ENCODE data around the gene SLC13A2. TPM values are rescaled to one million over a fixed set of nuclear protein-coding genes. Genes with fewer than 3 reads are reported as not detected.

Gene SLC13A2
- total RNA-seq, 1 experiment from 2014 or later = not detected

DNA sequence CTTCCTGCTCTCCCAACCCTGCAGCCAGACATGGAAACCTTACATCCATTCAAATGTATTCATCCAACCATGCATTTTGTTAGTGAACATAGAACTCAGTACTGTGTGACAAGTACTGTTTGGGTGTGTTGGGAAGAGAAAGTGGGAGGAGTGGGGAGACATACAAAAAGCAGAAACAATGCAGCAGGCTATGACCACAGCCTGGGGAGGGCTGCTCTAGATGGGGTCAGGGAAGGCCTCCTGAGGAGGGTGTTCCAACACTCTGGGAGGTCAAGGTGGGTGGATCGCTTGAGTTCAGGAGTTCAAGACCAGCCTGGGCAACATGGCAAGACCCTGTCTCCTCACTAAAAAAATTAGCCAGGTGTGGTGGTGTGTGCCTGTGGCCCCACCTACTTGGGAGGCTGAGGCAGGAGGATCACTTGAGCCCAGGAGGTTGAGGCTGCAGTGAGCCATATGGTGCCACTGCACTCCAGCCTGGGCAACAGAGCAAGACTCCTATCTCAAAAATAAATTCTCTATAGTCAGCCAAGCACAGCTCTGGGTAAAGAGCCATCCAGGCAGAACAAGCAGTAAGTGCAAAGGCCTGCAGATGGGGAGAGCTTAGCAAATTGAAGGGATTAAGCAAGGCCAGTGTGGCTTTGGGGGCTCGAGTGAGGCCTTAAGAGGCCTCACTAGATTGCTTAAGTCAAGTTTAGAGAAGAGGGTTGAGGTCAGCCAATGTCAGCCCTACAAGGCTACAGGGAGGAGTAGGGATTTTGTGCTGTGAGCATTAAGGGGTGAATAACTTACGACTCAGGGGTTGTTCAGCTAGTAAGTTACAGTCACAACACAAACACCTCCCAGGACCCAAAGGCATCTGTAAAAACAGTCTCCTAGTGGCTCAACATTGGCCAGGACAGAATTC is 5.5 kb downstream of the SLC13A2 start:
- H3K4me3 ChIP-seq (ENCODE audit: insufficient read depth, low read depth, low read length) = no peak overlapping the region
- H3K27me3 ChIP-seq (ENCODE audit: control insufficient read depth, insufficient read depth, low read length) = no peaks in the 10 kb centered on the region
- DNase-seq = no peak

DNA sequence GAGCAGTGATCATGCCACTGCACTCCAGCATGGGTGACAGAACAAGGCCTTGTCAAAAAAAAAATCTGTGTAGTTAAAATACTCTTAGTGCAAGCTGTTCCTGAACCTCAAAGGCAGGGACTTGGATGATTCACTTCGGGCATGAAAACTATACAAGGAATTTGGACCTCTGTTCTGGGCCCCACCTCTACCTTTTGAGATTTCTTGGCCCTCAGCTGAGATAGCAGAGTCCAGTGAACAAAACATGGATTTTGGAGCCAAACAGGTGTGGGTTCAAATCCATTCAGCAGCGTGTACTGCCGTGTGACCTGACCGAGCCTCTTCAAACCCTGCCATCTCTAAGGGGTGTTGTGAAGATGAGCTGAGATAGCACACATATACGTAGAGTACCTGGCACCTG is 6.8 kb downstream of the SLC13A2 start:
- DNase-seq = no peak
- Histone ChIP-seq H3K27me3 (ENCODE audit: control insufficient read depth, insufficient read depth, low read length) (no peaks in the 10 kb centered on the region), H3K36me3 (replicated peaks; ENCODE audit: control insufficient read depth, insufficient read depth, low read length) (no peaks in the 10 kb centered on the region), H3K4me3 (ENCODE audit: insufficient read depth, low read depth, low read length) (no peak overlapping the region)

More for the DNA sequence above, 5.5 kb downstream of the SLC13A2 start:
- no peaks in the 10 kb centered on the region for H3K36me3 ChIP-seq (replicated peaks; ENCODE audit: control insufficient read depth, insufficient read depth, low read length)

DNA sequence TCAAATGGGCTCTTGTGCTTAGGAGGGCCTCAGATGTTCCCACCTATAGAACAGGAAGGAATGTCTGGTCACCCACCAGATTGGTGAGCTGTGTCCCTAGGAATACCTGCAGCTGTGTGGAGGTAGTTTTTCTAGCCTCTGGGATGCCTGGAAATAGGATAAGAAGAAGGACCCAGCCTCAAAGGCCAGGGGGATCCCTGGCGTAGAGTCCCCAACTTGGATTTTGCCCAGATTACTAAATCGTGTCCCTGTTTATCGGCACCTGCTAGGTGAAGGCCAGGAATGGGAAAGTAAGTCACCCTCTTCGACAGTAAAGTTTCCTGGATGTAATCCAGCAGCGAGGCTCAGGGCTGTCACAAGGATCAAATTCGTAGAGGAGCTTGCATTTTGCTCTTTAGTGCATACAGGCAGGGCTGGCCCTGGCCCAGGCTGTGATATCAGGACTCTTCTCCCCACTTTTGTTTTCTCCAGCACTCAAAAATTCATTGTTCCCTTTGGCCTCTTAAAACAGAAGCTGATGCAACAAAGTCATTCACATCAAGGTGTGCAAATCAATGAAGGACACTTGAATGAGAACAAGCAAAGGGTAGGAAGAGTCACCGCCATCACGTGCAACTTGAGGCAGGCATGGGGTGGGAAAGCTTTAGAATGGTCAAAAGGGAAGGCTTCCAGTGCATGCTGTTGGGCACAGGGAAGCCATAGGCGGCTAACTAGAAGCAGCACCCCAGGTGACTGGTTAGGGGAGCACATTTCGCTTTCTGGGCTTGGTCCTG is 7.5 kb downstream of the SLC13A2 start:
- H3K4me3 ChIP-seq (ENCODE audit: insufficient read depth, low read depth, low read length) = no peak overlapping the region
- peak; percentile 61 for DNase-seq
- H3K27me3 ChIP-seq (ENCODE audit: control insufficient read depth, insufficient read depth, low read length) = no peaks in the 10 kb centered on the region
- H3K36me3 ChIP-seq (replicated peaks; ENCODE audit: control insufficient read depth, insufficient read depth, low read length) = no peaks in the 10 kb centered on the region

DNA sequence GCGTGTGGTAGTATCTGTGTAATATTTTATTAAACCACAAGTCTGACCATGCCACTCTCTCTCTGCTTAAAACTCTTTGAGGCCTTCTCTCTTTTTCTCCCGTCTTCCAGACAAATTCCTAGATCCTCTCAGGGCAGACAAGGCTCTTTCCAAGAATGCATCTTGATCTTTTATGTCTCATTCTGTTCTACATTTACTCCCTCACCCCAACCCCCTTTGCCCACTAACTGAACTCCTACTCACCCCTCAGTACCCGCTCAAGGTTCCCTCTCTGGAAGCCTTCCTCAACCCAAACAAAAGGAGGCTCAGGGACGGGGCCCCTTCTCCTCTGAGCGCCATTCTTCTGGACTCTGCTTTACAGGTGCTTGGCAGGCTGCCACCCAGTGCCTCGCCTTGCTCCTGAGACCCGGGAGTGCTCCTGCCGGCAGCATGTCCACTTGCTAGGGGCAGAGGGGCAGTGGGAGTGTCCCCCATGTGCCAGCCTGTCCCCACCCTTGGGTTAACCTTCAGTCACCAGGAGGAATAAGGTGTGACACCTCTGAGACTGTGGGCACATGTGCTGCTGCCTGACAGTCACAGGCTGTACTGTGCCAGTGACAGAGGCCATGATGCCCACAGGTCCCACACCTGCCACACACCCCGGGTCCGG is 9.2 kb downstream of the SLC13A2 start:
- no peak for DNase-seq
- H3K4me3 ChIP-seq (ENCODE audit: insufficient read depth, low read depth, low read length) = no peak overlapping the region
- no peaks in the 10 kb centered on the region for H3K36me3 ChIP-seq (replicated peaks; ENCODE audit: control insufficient read depth, insufficient read depth, low read length)
- H3K27me3 ChIP-seq (ENCODE audit: control insufficient read depth, insufficient read depth, low read length) = no peaks in the 10 kb centered on the region

DNA sequence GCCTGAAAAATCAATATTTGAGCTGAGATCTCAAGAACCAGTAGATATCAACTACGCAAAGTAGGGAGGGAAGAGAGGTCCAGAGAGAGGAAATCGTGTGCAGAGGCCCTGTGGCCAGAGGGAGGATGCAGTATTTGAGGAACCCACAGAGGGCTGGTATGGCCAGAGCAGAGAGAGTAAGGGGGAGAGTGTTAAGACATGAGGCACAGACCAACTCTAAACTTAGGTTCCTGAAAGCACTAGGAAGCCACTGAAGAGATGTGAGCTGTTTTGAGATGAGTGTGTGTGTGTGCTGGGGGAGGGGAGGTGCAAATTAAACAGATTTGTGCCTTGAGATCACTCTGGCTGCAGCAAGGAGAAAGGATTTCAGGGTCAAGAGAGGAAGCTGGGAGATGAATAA is 10.9 kb downstream of the SLC13A2 start:
- H3K27me3 ChIP-seq (ENCODE audit: control insufficient read depth, insufficient read depth, low read length) = no peaks in the 10 kb centered on the region
- H3K36me3 ChIP-seq (replicated peaks; ENCODE audit: control insufficient read depth, insufficient read depth, low read length) = no peaks in the 10 kb centered on the region
- DNase-seq = no peak
- H3K4me3 ChIP-seq (ENCODE audit: insufficient read depth, low read depth, low read length) = no peak overlapping the region

DNA sequence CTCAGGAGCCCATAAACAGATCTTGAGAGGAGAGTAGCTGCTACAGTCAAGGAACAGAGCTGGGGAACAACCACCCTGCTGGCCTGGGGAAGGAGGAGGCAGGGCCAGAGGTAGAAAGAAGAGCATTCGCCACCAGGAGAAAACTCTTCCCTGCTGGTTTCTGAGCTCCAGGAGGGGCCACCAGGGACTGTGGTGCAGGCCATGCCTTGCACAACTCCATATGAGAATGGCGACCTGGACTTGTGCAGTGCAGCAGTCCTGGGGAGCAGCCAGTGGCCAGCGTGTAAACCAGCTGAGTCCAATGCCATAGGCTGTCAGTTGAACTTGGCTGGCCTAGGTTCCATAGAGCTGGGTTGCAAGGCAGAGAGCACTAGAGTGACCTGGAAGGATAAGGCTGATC is 11.6 kb downstream of the SLC13A2 start:
- Histone ChIP-seq H3K4me3 (ENCODE audit: insufficient read depth, low read depth, low read length) (no peak overlapping the region), H3K36me3 (replicated peaks; ENCODE audit: control insufficient read depth, insufficient read depth, low read length) (no peaks in the 10 kb centered on the region), H3K27me3 (ENCODE audit: control insufficient read depth, insufficient read depth, low read length) (no peaks in the 10 kb centered on the region)
- no peak for DNase-seq

DNA sequence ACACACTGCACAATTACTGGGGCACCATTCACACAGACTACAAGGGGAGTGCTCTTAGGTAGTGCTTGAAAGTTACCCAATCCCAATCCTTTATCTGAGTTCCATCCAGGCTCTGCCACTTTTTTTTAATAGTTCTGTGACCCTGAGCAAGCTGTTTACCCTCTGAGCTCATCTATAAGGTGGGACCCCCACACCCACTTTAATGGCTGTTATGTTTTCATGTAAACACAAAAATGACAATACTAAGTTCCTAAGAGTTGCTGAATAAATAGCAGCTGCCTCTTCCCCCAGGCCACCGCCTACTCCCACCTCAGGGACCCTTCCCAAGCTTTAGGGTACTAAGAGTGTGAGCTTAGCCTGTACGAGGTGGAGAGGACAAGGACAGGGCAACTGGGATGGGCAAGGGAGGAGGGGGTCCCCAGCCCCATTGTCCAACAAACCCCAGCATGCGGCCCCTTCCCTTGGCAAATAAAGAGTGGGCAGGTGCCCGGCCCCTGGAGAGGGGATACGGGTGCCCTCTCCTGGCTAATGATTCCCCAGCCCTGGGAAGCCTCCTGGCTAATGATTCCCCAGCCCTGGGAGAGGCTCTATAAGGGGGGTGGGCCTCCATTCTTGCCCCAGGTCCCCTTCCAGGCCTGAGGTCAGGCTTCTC is 14.6 kb downstream of the SLC13A2 start:
- Histone ChIP-seq H3K4me3 (ENCODE audit: insufficient read depth, low read depth, low read length) (no peak overlapping the region), H3K36me3 (replicated peaks; ENCODE audit: control insufficient read depth, insufficient read depth, low read length) (no peaks in the 10 kb centered on the region), H3K27me3 (ENCODE audit: control insufficient read depth, insufficient read depth, low read length) (no peaks in the 10 kb centered on the region)
- peak; percentile 47 for DNase-seq

DNA sequence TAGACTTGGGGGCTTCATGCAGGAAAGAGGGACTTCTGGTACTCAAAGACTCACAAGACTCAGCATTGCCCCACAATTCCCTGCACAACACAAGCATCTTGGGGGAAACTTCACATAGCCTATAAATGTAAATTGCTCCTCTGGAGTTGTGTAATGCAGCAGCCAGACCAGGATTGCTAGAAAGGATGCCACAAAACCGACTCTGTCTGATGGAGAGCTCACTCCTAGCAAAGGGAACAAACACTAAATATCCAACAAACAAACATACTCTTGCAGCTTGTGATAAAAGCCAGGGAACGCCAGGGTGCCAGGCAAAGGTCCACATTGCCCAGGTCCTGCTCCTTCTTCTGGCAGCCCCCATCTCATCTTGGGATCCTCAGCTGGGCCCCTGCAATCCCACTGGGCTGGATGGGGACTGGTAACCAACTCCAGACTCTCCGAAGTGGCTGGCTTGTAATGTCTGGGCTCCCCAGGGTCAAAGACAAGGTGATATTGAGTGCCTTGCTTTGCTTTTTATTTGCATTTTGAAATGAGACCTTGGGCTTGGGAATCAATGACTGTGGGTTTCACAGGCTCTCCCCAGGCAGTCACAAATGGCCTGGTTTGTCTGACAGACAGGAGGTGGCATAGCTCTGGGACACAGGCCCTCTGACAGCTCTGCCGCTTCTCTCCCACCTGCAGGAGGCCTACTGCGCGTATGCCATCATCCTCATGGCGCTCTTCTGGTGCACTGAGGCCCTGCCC is 15.3 kb downstream of the SLC13A2 start:
- no peak for DNase-seq

DNA sequence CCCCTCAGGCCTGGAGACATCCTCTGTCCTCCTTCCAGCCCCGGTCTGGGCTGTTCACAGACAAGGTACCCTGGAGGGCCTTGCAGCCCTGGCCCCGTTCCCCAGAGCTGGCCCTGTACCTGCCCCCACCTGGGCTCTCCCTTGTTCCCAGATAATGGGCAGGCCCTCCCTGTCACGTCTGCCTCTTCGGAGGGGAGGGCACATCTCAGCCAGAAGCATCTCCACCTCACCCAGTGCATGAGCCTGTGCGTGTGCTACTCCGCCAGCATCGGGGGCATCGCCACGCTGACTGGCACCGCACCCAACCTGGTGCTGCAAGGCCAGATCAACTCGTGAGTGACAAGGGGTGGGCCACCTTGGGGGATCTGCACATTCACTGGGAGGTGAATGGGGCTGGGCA is 17.8 kb downstream of the SLC13A2 start:
- no peaks in the 10 kb centered on the region for H3K27me3 ChIP-seq (ENCODE audit: control insufficient read depth, insufficient read depth, low read length)
- H3K36me3 ChIP-seq (replicated peaks; ENCODE audit: control insufficient read depth, insufficient read depth, low read length) = no peaks in the 10 kb centered on the region
- no peak overlapping the region for H3K4me3 ChIP-seq (ENCODE audit: insufficient read depth, low read depth, low read length)
- DNase-seq = no peak

More for the DNA sequence above, 15.3 kb downstream of the SLC13A2 start:
- Histone ChIP-seq H3K27me3 (ENCODE audit: control insufficient read depth, insufficient read depth, low read length) (no peaks in the 10 kb centered on the region), H3K36me3 (replicated peaks; ENCODE audit: control insufficient read depth, insufficient read depth, low read length) (no peaks in the 10 kb centered on the region), H3K4me3 (ENCODE audit: insufficient read depth, low read depth, low read length) (no peak overlapping the region)

DNA sequence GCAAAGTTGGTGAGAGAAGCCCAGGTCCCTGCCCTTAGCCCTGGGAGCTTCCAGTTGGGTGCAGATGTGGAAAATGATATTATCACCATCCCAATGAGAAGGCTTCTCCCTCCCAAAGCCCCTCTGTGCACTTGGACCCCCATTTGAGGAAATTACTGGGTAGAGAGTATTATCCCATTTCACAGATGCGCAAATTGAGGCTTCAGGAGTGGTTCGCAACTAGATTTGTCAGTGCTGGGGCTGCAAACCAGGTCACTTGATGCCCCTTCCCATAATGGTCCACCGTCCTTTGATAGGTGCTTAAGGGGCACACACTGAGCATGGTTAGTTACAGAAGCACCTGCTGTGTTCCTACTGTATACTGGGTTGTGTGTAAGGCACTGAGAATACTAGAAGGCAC is 18.4 kb downstream of the SLC13A2 start:
- no peaks in the 10 kb centered on the region for H3K27me3 ChIP-seq (ENCODE audit: control insufficient read depth, insufficient read depth, low read length)
- no peak overlapping the region for H3K4me3 ChIP-seq (ENCODE audit: insufficient read depth, low read depth, low read length)
- DNase-seq = no peak
- H3K36me3 ChIP-seq (replicated peaks; ENCODE audit: control insufficient read depth, insufficient read depth, low read length) = no peaks in the 10 kb centered on the region

DNA sequence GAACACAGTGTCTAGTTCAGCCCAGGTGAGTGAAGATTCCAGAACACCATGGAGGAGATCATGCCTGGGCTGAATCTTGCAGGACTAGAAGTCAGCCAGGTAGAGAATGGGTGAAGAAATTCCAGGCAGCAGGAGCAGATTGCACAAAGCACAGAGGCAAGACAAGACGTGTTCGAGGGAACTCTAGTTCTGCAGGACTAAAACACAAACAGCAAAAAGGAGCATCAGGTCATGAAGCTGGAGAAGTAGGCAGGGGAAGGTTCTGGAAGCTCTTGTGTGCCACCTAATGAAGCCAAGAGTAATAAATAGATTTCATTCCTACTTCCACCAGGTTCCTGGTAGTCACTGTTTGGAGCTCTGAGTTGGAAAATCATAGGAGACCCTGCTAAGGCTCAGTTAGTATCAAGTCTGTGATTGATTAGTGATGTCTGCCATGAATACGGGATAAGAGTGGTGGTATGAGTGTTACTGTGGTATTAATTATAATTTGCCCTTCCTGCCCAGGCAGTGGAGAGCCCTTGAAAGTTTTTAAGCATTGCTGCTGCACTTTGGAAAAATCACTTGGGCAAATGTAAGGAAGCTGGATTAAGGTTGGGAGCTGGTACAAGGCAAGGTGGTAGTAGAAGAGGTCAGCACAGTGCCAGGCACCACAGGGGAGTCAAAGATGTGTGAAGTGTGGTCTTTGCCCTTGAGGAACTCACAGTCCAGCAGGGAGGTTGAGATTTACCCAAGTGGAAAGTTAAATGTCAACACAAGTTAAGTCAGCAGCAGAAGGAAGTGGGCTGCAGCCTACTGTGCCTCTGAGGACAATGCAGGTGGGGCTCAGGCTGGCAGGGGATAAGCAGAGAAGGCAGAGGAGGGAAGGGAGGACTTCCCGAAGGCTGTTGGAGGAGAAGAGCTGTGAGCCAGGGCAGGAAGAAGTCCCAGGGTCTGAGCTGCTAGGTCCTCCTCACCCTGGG is 19.2 kb downstream of the SLC13A2 start:
- Histone ChIP-seq H3K27me3 (ENCODE audit: control insufficient read depth, insufficient read depth, low read length) (no peaks in the 10 kb centered on the region), H3K4me3 (ENCODE audit: insufficient read depth, low read depth, low read length) (no peak overlapping the region), H3K36me3 (replicated peaks; ENCODE audit: control insufficient read depth, insufficient read depth, low read length) (no peaks in the 10 kb centered on the region)
- DNase-seq = no peak

DNA sequence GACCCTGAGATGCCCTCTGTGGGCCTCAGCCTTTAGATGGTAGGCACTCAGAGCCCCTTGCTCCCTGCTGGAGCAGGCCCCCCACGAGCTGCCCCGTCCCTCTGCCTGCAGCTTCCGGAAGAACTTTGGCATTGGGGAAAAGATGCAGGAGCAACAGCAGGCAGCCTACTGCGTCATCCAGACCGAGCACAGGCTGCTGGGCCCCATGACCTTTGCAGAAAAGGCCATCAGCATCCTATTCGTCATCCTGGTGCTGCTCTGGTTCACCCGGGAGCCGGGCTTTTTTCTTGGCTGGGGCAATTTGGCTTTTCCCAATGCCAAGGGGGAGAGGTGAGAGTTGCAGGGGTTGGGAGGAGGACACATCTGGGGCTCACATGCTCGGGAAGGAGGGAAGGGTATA is 20.0 kb downstream of the SLC13A2 start:
- no peak for DNase-seq
- no peaks in the 10 kb centered on the region for H3K36me3 ChIP-seq (replicated peaks; ENCODE audit: control insufficient read depth, insufficient read depth, low read length)
- no peaks in the 10 kb centered on the region for H3K27me3 ChIP-seq (ENCODE audit: control insufficient read depth, insufficient read depth, low read length)
- H3K4me3 ChIP-seq (ENCODE audit: insufficient read depth, low read depth, low read length) = no peak overlapping the region
